K562 (cell line): Measurements from ENCODE around the gene DCLK2. TPM values are rescaled to one million over a fixed set of nuclear protein-coding genes. Genes with fewer than 3 reads are reported as not detected.

Experiments used
- ATAC-seq: fragments of 200-7000 bp; cut with Tn5 transposase; 3 replicates; pipeline ENCODE4 v1.9.1; 2020; ENCODE audit warnings: moderate library complexity
- BruUV-seq: library from RNA; stranded (reverse); fragments of 400-500 nt; replicated peaks from 2 replicates; lab custom pipeline; 2021; lab: Mats Ljungman, UMichigan
- CTCF ChIA-PET: fragments of 300-600 bp; formaldehyde crosslinking; extraction: SDS; loops from one replicate; lab custom pipeline; 2021; ENCODE audit warnings: low intra/inter-chr PET ratio; lab: Yijun Ruan, JAX
- POLR2A ChIA-PET: fragments of 300-600, 350-650 bp; sonication (Branson Sonifier 250); formaldehyde crosslinking; extraction: SDS; loops from one replicate; lab custom pipeline; 2021; ENCODE audit warnings: antibody characterized with exemption, inconsistent platforms; lab: Yijun Ruan, JAX
- DNase-seq, 4 experiments: peaks; one replicate each; pipeline versions ENCODE4 v3.0.0 to v3.0.0-alpha.2; 2011 to 2018; ENCODE audit warnings: low spot score in 3 of 4, mixed read lengths in 3 of 4; ENCODE audit errors: extremely low read depth in 1 of 4
- FAIRE-seq: peaks from 2 replicates; lab custom pipeline; 2011; peaks lifted over from hg19 to GRCh38; lab: Jason Lieb, UNC
- H2AFZ ChIP-seq: 2 replicates; pipeline ENCODE4 v1.6.0; 2011; ENCODE audit warnings: low read depth, low read length, control low read depth, inconsistent platforms
- H3K27ac ChIP-seq: fragments of 200-600 bp; 3 replicates; pipeline ENCODE4 v1.8.0; 2011; ENCODE audit warnings: low read depth, mild to moderate bottlenecking, control low read depth, inconsistent platforms, low read length, moderate library complexity, mixed read lengths; ENCODE audit errors: extremely low read depth
- H3K27me3 ChIP-seq, 2 experiments: fragments of 300-600 bp in 1 of 2; 2 replicates in 1 of 2; 3 replicates in 1 of 2; pipeline versions ENCODE4 v1.6.0 to v1.8.0; 2011; ENCODE audit warnings: inconsistent platforms in 2 of 2, low read length in 2 of 2, mild to moderate bottlenecking in 1 of 2, mixed read lengths in 1 of 2, moderate library complexity in 1 of 2; ENCODE audit not compliant: control insufficient read depth in 2 of 2, insufficient read depth in 2 of 2
- H3K36me3 ChIP-seq: fragments of 300-600 bp; 3 replicates; pipeline ENCODE4 v1.8.0; 2011; ENCODE audit warnings: mild to moderate bottlenecking, low read length, inconsistent platforms; ENCODE audit not compliant: control insufficient read depth, insufficient read depth
- H3K4me1 ChIP-seq, 2 experiments: fragments of 200-600 bp in 1 of 2; replicated peaks in 1 of 2; 2 replicates in 1 of 2; 3 replicates in 1 of 2; pipeline versions ENCODE4 v1.5.1 to v1.8.0; 2011; ENCODE audit warnings: inconsistent platforms in 2 of 2, low read length in 2 of 2, mild to moderate bottlenecking in 1 of 2, mixed read lengths in 1 of 2, moderate library complexity in 1 of 2; ENCODE audit not compliant: control insufficient read depth in 2 of 2, insufficient read depth in 2 of 2
- H3K4me2 ChIP-seq: 2 replicates; pipeline ENCODE4 v1.6.1; 2011; ENCODE audit warnings: low read length, control low read depth, inconsistent platforms, mixed read lengths; ENCODE audit not compliant: insufficient read depth
- H3K4me3 ChIP-seq: fragments of 200-600 bp; sonication (generic), shearing (Covaris generic); 2 replicates; pipeline ENCODE4 v1.5.1; 2016; ENCODE audit warnings: control low read depth, inconsistent platforms
- H3K79me2 ChIP-seq: fragments of 200-600 bp; 3 replicates; pipeline ENCODE4 v1.8.0; 2011; ENCODE audit warnings: low read length, inconsistent platforms; ENCODE audit not compliant: control insufficient read depth, insufficient read depth
- H3K9ac ChIP-seq, 2 experiments: 2 replicates each; pipeline versions ENCODE4 v1.6.0 to v1.6.1; 2011; ENCODE audit warnings: low read depth in 2 of 2, low read length in 2 of 2, control low read depth in 1 of 2, inconsistent platforms in 1 of 2, mild to moderate bottlenecking in 1 of 2, mixed read lengths in 1 of 2; ENCODE audit not compliant: insufficient read depth in 1 of 2
- H3K9me1 ChIP-seq: one replicate; pipeline ENCODE4 v1.6.0; 2011; ENCODE audit warnings: inconsistent platforms, mild to moderate bottlenecking, low read length, moderate library complexity; ENCODE audit not compliant: control insufficient read depth, insufficient read depth
- H3K9me3 ChIP-seq: replicated peaks from 2 replicates; pipeline ENCODE4 v1.5.1; 2011; ENCODE audit warnings: low read depth, low read length, inconsistent platforms; ENCODE audit not compliant: control insufficient read depth, insufficient read depth
- H4K20me1 ChIP-seq: replicated peaks from 2 replicates; pipeline ENCODE4 v1.6.1; 2011; ENCODE audit warnings: low read length, inconsistent platforms, mixed read lengths; ENCODE audit not compliant: control insufficient read depth, insufficient read depth
- E2F6 ChIP-seq, 2 experiments: IDR thresholded peaks; 2 replicates each; pipeline ENCODE4 v1.6.1; 2011; ENCODE audit warnings: borderline replicate concordance in 1 of 2, control low read depth in 1 of 2, low read depth in 1 of 2, low read length in 1 of 2, mild to moderate bottlenecking in 1 of 2, mixed read lengths in 1 of 2, moderate library complexity in 1 of 2; ENCODE audit not compliant: insufficient read depth in 1 of 2, insufficient read length in 1 of 2, poor library complexity in 1 of 2, severe bottlenecking in 1 of 2; ENCODE audit errors: extremely low read depth in 1 of 2
- HNRNPLL ChIP-seq: fragments of 200-400 bp; formaldehyde crosslinking; IDR thresholded peaks from 2 replicates; pipeline ENCODE4 v1.6.1; 2017; ENCODE audit warnings: low read length, low read depth, mild to moderate bottlenecking; ENCODE audit not compliant: poor library complexity, severe bottlenecking
- MEF2D ChIP-seq: conservative IDR thresholded peaks from 2 replicates; pipeline ENCODE4 v1.6.1; 2016; ENCODE audit warnings: low read depth, missing genetic modification characterization, missing compliant biosample characterization
- NKRF ChIP-seq: fragments of 450-650 bp; IDR thresholded peaks from 2 replicates; pipeline ENCODE4 v1.6.1; 2016; ENCODE audit warnings: borderline replicate concordance
- PHTF2 ChIP-seq: fragments of 250-450 bp; sonication (Bioruptor Pico); IDR thresholded peaks from 2 replicates; pipeline ENCODE4 v1.5.0; 2021; ENCODE audit warnings: mild to moderate bottlenecking
- THRAP3 ChIP-seq: fragments of 450-650 bp; IDR thresholded peaks from 2 replicates; pipeline ENCODE4 v1.6.1; 2016; ENCODE audit warnings: mild to moderate bottlenecking, inconsistent platforms, borderline replicate concordance
- ZBTB17 ChIP-seq: fragments of 450-650 bp; formaldehyde crosslinking; IDR thresholded peaks from 2 replicates; pipeline ENCODE4 v1.4.0; 2020; ENCODE audit warnings: mild to moderate bottlenecking
- ZBTB9 ChIP-seq: fragments of 450-650 bp; formaldehyde crosslinking; IDR thresholded peaks from 2 replicates; pipeline ENCODE4 v1.4.0; 2020; ENCODE audit warnings: mild to moderate bottlenecking, moderate library complexity
- ZC3H8 ChIP-seq: fragments of 450-650 bp; IDR thresholded peaks from 2 replicates; pipeline ENCODE4 v1.6.1; 2017
- ZNF431 ChIP-seq: sonication (generic); formaldehyde crosslinking; IDR thresholded peaks from 2 replicates; pipeline ENCODE4 v1.8.0; 2022; ENCODE audit warnings: mild to moderate bottlenecking, missing genetic modification reagents
- ZNF512 ChIP-seq: IDR thresholded peaks from 2 replicates; pipeline ENCODE4 v1.6.1; 2016; ENCODE audit warnings: missing genetic modification characterization, missing compliant biosample characterization
- WGBS: fragments of 100-300 bp; shearing (Covaris generic); methylation state at CpG from one replicate; pipeline ENCODE4 v1.1.6; 2016; ENCODE audit warnings: low coverage, mixed read lengths; ENCODE audit not compliant: insufficient coverage; ENCODE audit errors: missing lambda C conversion rate; 5-methylcytosine and 5-hydroxymethylcytosine counted together
- in situ Hi-C: fragments of 300-500 bp; cut with MboI; formaldehyde crosslinking; loops from 4 replicates; pipeline ENCODE4 v1.15.0; 2018; ENCODE audit warnings: inconsistent platforms, mixed read lengths
- intact Hi-C: fragments of 100-400 bp; cut with micrococcal nuclease; formaldehyde crosslinking; loops from 2 replicates; pipeline ENCODE4 v1.14.2; 2022
- polyA plus RNA-seq, 8 experiments: library from polyadenylated mRNA; depleted of rRNA in 4 of 8; stranded (reverse) in 5 of 8; unstranded in 3 of 8; fragments of >200 nt; fragmentation: Nextera tagmentation in 2 of 8; fragmentation: Illumina TruSeq in 1 of 8; extraction: Ambion mirVana in 2 of 8; extraction: Trizol in 1 of 8; gene quantifications; 2 replicates each; pipeline versions ENCODE4 v1.2.1 to v1.2.3, GENCODE V29; 2011 to 2014; ENCODE audit warnings: inconsistent platforms in 1 of 8, missing spikeins in 1 of 8
- total RNA-seq, 7 experiments: library from RNA; depleted of rRNA in 6 of 7; stranded (reverse); fragments of >200 nt in 6 of 7; fragmentation: Illumina TruSeq in 2 of 7; extraction: Trizol in 2 of 7; gene quantifications; 2 replicates each; pipeline versions ENCODE4 v1.2.1 to v1.2.3, GENCODE V29; 2011 to 2021; ENCODE audit warnings: low replicate concordance in 1 of 7

The DCLK2 gene
- total and polyA plus RNA-seq, 9 of the 15 experiments (the other 6 are each of a cell fraction or from before 2014, with no cell fraction given) = not detected

- Histone ChIP-seq H3K9ac (no peak overlapping the region), H3K9me3 (no peaks in the 10 kb centered on the region), H3K4me3 (no peak overlapping the region), H4K20me1 (no peaks in the 10 kb centered on the region), H3K4me1 (no peaks in the 10 kb centered on the region), H3K36me3 (no peaks in the 10 kb centered on the region), H3K79me2 (no peaks in the 10 kb centered on the region), H2AFZ (no peak overlapping the region), H3K9me1 (no peaks in the 10 kb centered on the region), H3K27ac (no peak overlapping the region), H3K27me3 (no peaks in the 10 kb centered on the region), H3K4me2 (no peak overlapping the region)
- POLR2A ChIA-PET = interaction anchor here (0.6 kb wide), 1 partner anchor 36 kb away, joined by 3 read pairs; no protein-coding TSS in a partner anchor
- no peak for ATAC-seq
- CTCF ChIA-PET = no interaction called here
- no TSS peak for BruUV-seq
- WGBS = 8% methylated on average over 1 of the region's 1 CpG
- no peak for DNase-seq
- in situ Hi-C loops = no loop called here
- FAIRE-seq = no peak
- intact Hi-C loops = no loop called here
- no peak for TF ChIP-seq ZBTB17 (CRISPR knock-in tag)
- no peak for TF ChIP-seq MEF2D (tag)
- no peak for TF ChIP-seq HNRNPLL
- TF ChIP-seq NKRF = no peak
- no peak for TF ChIP-seq ZNF431 (CRISPR knock-in tag)
- TF ChIP-seq ZC3H8 = no peak
- no peak for TF ChIP-seq ZBTB9 (CRISPR knock-in tag)
- no peak for TF ChIP-seq THRAP3
- no peak for TF ChIP-seq ZNF512 (tag)
- TF ChIP-seq PHTF2 (CRISPR knock-in tag) = no peak
- TF ChIP-seq E2F6 (IDR thresholded peaks at IDR 0.05; ENCODE audit: borderline replicate concordance in 1 of 2, extremely low read depth in 1 of 2, insufficient read depth in 1 of 2, insufficient read length in 1 of 2, low read depth in 1 of 2, low read length in 1 of 2, poor library complexity in 1 of 2, severe bottlenecking in 1 of 2) = no peak
Observed at GRCh38 chr4:150145946-150146340, 67.7 kb downstream of the DCLK2 start.
